Omental fat pad (tissue), 4 donors: ENCODE results near the gene AGO1. TPM values are rescaled to one million over a fixed set of nuclear protein-coding genes. Genes with fewer than 3 reads are reported as not detected.

Experiments
- ATAC-seq: fragments of 150-250 bp; one replicate; pipeline ENCODE4 v1.9.1; 2016; ENCODE audit warnings: mild to moderate bottlenecking, moderate library complexity; ENCODE audit not compliant: low FRiP score
- DNase-seq: peaks from one replicate; pipeline ENCODE4 v3.0.0-alpha.2; 2019; ENCODE audit warnings: low spot score
- total RNA-seq, 4 donors: library from RNA; depleted of rRNA; stranded (reverse); fragments of >200 nt; gene quantifications; one replicate each; pipeline ENCODE4 v1.1.0, GENCODE V29; 2016
- TF ChIP-seq, protein P1 (sequence below), 3 donors: fragments of 450-650 bp; IDR thresholded peaks; one replicate each; pipeline ENCODE4 v1.5.1; 2016 to 2017; ENCODE audit warnings: antibody characterized with exemption in 3 of 3, mild to moderate bottlenecking in 3 of 3, moderate library complexity in 2 of 3

AGO1 gene
- total RNA-seq, 4 donors from 2014 or later = 20.5 to 25.1 (median 22.7) TPM

DNA sequence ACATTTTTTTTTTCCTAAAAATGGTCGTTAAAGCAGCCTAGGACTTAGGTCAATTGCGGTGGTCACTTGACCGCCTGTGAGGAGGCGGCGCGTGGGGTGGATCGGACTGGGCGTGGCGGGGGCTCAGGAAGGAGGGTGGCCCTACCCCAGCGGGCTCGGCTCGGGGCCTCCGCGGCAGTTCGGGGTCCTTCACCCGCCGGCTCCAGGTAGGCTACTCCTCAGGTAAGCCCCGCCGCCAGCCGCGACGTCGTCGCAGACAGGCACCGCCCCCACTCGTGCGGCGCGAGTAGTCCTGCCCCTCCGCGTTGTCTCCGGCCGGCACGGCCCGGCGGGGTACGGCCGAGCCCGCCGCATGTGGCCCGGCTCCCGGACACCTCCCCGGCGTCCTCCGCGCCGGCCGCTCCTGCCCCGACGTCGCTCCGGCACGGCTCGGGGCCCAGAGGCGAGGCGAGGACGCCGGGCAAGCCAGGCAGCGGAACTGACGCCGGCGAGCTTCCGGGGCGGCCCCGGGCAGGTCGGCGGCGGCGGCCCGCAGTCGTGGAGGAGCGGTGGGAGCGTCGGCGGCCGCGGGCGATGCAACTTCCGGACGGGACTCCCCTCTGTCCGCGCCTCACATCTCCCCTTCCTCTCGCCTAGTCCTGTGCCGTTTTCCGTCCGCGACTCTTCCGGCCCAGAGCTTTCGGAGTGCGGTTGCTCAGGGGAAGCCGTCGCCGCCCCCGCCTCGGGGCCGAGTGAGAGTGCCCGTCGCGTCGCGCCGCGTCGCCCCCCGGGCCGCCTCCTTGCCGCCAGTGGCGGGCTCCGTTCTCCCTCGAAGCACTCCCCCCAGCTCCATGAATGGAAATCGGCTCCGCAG, 47.8 kb downstream of the AGO1 start, which contains the start of gene AGO3:
AGO3 (plus strand) TSS at position 513 of the 853 bp plus-strand sequence; CDS start at position 835, 322 bp downstream.
- TF ChIP-seq, protein P1, sequence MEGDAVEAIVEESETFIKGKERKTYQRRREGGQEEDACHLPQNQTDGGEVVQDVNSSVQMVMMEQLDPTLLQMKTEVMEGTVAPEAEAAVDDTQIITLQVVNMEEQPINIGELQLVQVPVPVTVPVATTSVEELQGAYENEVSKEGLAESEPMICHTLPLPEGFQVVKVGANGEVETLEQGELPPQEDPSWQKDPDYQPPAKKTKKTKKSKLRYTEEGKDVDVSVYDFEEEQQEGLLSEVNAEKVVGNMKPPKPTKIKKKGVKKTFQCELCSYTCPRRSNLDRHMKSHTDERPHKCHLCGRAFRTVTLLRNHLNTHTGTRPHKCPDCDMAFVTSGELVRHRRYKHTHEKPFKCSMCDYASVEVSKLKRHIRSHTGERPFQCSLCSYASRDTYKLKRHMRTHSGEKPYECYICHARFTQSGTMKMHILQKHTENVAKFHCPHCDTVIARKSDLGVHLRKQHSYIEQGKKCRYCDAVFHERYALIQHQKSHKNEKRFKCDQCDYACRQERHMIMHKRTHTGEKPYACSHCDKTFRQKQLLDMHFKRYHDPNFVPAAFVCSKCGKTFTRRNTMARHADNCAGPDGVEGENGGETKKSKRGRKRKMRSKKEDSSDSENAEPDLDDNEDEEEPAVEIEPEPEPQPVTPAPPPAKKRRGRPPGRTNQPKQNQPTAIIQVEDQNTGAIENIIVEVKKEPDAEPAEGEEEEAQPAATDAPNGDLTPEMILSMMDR (IDR thresholded peaks at IDR 0.05) = no peak
- ATAC-seq (peak; percentile 91), DNase-seq (peak; percentile 53)

DNA sequence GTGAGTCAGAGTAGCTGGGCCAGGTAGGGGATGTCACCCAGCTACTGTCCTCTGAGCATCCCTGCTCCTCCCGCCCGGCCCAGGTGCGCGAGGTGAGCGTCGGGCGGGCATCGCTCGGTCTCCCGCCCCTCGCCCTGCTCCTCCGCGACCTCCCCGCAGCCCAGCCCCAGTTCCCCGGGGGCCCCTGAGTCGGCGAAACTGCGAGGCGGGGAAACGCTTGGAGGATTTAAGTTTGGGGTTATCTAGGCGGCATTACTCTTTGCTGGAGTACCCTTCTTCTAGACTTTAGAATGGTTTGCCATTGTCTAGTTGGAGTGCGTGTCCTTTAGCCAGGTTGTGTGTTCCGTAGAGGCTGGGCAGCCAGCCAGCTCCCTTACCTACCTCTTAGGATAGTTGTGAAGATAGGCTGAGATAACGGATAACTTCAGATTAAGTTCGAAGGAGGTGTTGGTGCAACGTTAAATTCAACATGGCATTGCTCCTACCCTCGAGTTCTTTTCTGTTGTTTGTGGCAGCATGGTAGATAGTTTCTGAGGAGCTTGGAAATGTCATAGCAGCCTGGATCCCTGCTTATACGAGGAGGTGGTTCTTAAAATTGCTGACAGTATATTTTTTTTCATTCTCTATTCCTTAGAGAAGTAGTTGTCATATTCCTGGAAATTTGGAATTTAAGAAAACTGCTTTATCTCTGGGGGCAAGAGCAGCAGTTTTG, 48.6 kb downstream of the AGO1 start:
- ATAC-seq (no peak), DNase-seq (no peak)
- TF ChIP-seq, protein P1 (IDR thresholded peaks at IDR 0.05) = no peak

DNA sequence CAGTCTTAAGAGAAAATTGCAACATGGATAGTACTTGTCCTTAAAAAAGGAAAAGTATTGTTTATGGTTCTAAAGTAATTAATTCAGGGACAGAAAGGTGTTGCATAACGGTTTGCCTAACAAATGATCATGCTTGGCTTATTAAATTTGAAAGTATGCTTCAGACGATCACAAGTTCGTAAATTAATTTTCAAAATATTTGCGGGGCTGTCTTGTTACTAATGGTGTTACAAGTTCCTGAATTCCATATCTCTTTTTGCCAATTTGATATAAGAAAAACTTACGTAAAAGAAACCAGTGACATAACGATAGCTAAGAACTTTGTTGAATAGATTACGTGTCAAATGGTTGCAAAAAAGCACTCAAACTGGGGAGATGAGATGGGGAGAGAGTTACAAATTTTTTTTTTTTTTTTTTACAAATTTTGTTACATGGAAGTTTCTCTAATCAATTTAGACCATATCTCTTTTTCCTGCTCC, 49.2 kb downstream of the AGO1 start:
- ATAC-seq = no peak
- TF ChIP-seq, protein P1 (IDR thresholded peaks at IDR 0.05) = no peak
- DNase-seq = no peak

DNA sequence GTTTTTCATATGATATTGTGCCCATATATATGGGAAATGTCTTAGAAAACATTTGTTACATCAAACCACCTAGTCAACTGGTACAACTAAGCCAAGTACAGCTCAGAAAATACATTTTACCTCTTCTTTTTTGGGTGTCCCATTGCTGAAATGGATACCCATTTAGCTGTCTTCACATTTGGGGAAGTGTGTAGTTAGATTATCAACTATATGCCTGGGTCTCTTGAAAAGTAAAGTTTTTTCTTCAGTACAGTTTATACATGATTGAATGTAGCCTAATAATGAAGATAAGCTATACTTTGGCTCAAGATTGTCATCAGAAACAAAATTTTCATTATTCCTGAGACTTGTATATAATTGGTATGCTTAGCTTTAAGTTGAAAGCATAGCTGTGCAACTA, 49.9 kb downstream of the AGO1 start:
- DNase-seq = no peak
- TF ChIP-seq, protein P1 (IDR thresholded peaks at IDR 0.05) = no peak
- ATAC-seq = no peak

DNA sequence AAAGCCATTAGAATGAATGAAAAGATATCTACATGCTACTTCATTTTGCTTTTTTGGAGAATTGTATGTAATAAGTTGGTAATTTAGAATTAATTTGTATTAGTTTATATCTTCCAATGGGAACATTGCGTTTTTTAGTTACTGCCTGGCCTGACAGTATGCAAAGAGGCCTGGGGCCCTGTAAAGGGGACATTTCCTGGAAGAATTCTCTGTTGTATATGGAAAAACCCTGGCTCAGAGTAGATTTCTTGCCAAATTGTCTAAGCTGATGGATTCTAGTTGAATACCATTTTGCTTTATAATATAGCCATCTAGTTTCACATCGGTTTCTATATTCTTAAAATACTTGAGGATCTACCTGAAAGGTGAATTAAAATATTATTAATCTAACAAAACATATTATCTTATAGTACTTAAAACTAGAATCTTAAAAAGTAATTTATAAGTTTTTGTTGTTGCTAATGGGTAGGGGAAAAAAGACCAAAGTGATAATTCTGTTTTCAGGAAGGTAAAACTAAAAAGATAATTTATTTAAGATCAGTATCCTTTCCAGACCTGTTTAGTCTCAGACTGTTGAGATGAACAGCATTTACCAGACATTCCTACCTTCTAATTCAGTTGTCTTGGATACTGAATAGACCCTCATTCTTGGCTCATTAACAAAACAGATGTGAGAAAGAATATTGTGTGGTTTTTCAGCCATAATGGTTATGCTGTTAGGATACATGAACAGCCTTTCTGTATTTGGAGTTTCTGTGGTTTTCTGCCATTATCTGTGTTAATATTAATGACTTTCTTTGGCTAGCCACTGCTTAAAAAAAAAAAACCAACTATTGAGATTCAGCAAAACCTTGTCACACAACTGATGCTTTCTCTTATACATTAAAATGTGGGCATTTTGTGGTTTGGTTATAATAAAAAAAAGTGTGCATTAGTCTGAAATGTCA, 52.7 kb downstream of the AGO1 start:
- TF ChIP-seq, protein P1 (IDR thresholded peaks at IDR 0.05) = no peak
- ATAC-seq (no peak), DNase-seq (no peak)

DNA sequence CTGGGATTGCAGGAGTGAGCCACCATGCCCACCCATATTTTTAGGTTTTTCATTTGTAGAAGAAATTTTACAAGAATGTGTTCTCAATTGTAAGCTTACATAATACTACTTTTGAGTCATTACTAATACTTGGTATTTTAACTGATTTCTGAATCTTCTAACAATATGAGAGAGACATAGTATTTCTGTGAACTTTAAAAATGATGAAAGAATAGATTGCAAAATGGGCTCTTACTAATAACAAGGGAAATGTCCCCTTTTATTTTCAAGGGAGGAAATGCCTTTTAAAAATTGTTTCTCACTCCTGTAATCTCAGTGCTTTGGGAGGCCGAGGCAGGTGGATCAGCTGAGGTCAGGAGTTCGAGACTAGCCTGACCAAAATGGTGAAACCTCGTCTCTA, 53.8 kb downstream of the AGO1 start:
- DNase-seq (no peak), ATAC-seq (peak; percentile 39)
- TF ChIP-seq, protein P1 (IDR thresholded peaks at IDR 0.05) = no peak
